SKM-1 treated with dmso at 0.1 percent for 144 hours (cell line): Measurements from ENCODE around the gene FCGR3A.
"Not testable (repeated sequence)": the region's sequence is repeated elsewhere in the genome, so short reads cannot be mapped to it uniquely, and the experiment has no call there.

ENCODE experiments used
- DNase-seq: peaks from one replicate; lab custom pipeline; 2025; ENCODE audit not compliant: unreplicated experiment; lab: John Stamatoyannopoulos, UW

FCGR3A gene

GRCh38 chr1:161556990-161557389 lies 7.4 kb upstream of the FCGR3A start:
- not testable (repeated sequence) for DNase-seq

- not testable (repeated sequence) for DNase-seq
Measured at GRCh38 chr1:161556143-161556542, 6.5 kb upstream of the FCGR3A start.

GRCh38 chr1:161554815-161555417 lies 5.3 kb upstream of the FCGR3A start:
- not testable (repeated sequence) for DNase-seq

- DNase-seq, result not testable (repeated sequence)
Measured at GRCh38 chr1:161554340-161554739, 4.7 kb upstream of the FCGR3A start.

GRCh38 chr1:161553631-161554030 lies 4.0 kb upstream of the FCGR3A start:
- DNase-seq, result not testable (repeated sequence)

DNA sequence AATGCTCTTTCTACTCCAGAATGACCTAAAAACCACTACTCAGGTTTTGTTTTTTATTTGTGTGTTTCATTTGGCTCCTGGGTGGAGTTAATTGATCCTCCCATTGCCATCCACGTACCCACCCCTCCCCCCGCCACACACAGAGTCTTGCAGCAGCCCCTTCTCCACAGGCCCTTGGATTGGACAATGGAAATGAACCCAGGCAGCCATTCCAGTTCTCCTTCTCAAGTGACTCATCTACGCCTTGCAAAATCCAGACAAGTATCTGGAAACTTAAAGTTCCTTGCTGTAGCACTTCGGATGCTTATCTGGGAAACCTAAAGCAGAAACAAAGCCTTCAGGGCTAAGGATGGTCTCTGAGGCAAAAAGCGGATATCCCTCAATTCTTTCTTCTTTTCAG lies 1.3 kb upstream of the FCGR3A start:
- not testable (repeated sequence) for DNase-seq

GRCh38 chr1:161548749-161549406 lies 740 bp downstream of the FCGR3A start:
- DNase-seq, result not testable (repeated sequence)

- not testable (repeated sequence) for DNase-seq
Measured at GRCh38 chr1:161547995-161548741, 1.4 kb downstream of the FCGR3A start.

DNA sequence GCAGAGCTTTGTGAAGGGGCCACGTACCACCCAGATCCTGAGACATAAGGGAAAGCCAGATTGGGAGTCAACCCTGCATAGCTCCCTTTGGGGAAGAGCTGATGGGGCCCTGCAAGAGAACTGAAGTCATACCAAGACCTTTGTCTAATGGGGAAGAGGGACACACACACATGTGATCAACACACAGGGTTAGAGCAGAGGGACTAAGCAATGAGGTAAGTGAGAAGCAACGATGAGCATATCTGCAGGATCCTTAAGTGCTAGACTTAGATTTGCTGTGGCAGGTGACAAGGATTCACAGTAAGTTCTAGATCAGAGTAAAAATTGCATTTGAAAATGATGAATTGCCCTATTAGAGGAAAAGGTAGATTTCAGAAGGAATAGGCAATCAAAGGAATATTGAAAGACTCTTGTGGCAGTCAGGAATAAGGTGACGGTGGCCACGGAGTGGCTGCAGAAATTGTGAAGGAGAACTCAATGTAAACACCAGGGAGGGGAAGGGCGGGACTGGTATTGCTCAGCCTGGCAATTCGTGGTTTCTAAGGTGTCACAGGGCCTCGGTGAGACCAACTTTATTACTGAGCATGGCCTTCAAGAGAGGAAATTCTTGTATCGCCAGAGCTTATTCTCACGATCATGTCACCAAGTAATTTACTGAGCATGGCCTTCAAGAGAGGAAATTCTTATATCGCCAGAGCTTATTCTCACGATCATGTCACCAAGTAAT lies 4.5 kb downstream of the FCGR3A start:
- not testable (repeated sequence) for DNase-seq

DNA sequence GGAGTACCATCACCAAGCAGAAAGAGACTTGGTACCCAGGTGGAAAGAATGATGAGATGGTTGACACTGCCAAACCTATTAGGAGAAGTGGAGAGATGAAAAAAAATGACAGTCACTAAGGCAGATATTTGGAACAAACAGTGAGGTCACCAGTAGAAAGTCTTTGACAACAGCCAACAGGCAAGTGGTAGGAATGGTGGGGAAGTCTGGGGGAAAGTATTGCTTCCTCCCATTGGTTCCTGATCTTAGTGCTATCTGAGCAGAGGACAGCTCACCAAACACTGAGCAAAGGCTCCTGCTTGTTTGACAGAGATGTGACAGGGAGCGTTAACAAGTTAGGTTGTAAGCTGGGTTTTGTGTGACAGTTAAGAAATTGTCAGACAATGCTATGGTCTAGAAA lies 6.5 kb downstream of the FCGR3A start:
- DNase-seq, result not testable (repeated sequence)

DNA sequence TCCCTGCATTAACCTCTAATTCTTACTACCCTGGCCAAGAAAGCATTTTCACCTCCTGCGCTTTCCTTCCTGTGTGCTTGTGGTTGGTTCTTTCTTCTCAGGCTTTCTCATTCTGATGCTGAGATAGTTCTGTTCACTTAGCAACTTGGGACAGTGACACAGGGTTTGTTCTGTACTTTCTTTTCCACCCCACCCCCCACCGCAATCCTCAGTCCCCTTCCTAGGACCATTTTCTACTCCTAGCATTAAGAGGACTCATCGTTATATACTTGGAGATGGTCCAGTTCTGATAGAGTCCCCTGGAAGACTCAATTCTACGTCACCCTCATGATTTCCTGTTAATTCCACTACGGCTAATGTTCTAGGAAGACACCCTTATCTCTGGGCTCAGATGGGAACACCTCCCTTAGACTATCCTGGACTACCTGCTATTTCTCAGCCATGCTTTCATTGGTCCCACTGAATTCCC lies 7.5 kb downstream of the FCGR3A start:
- not testable (repeated sequence) for DNase-seq

DNA sequence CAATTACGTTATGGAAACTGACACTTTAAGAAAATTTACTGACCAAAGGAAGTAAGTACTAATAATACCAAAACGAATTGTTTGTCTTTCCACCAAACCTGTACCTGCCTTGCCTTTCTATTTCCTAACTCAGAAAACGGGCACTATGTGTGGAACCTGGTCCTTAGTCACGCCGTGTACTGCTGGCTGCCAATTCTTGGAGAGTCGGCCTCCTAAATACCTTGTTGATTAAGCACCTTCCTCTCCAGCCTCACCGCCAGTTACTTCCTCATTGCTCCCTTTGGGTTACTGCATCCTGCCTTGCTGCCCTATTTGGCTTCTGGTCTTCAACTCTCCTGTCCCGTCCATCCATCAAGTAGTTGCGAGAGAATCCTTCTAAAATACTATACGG lies 9.1 kb downstream of the FCGR3A start:
- peak; percentile 72 for DNase-seq

DNA sequence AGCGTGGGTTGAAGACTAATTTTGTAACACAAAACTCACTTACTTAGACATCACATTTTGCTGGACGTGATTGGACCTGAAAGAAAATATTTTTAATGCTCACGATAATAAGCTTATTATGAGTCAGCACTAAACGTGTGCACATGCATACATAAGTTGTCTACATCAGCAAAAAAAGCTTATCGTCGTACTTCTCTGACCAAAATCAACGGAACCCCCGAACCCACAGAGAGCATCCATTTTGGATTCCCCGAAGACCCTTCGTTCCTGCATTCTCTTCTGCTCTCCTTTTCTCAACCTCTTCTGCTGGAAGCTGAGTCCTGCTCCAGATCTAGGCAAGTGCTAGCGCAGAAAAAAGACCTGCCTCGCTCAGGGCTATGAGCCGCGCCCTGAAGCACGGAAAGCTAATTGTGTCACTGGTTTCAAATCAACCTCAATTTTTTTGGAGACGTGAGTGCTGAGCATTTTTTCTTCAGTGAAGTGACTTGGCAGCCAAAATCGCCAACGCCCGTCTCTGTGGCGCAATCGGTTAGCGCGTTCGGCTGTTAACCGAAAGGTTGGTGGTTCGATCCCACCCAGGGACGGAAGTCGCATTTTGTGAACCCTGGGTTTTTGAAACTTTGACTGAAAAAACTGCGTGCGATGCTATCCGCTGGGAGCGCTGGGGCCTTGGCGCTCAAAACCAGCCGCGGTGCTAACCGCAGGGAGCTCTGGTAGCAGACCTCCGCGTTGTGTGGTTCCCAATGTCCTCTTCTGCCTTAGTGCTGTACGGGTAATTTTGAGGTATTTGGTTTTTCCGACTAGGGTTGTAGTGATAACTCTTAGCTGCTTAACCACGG lies 9.7 kb downstream of the FCGR3A start:
- DNase-seq, result peak; percentile 95

DNA sequence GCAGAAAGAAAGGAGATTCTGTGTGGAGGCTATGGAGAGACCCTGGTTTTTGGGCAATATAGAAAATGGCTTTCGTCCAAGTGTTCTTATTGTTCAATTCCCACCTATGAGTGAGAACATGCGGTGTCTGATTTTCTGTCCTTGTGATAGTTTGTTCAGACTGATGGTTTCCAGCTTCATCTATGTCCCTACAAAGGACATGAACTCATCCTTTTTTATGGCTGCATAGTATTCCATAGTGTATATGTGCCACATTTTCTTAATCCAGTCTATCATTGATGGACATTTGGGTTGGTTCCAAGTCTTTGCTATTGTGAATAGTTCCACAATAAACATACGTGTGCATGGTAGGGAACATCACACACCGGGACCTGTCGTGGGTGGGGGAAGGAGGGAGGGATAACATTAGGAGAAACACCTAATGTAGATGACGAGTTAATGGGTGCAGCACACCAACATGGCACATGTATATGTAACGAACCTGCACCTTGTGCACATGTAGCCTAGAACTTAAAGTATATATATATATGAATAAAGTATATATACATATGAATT lies 10.6 kb downstream of the FCGR3A start:
- DNase-seq, result not testable (repeated sequence)

DNA sequence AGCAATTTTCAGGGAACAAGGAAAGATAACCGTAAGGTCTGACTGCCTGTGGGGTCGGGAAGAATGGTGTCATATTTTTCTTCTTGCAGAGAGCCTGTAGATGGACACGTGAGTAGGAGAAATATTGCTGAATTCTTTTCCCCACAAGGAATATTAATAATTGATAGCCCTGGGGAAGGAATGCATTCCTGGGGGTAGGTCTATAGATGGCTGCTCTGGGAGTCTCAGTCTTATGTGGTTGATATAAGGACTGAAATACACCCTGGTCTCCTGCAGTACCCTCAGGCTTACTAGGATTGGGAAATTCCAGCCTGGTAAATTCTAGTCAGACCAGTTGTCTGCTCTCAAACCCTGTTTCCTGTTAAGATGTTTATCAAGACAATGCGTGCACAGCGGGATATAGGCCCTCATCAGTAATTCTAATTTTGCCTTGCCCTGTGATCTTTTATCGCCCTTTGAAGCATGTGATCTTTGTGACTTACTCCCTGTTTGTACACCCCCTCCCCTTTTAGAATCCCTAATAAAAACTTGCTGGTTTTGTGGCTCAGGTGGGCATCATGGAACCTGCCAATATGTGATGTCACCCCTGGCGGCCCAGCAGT lies 12.4 kb downstream of the FCGR3A start:
- not testable (repeated sequence) for DNase-seq

DNA sequence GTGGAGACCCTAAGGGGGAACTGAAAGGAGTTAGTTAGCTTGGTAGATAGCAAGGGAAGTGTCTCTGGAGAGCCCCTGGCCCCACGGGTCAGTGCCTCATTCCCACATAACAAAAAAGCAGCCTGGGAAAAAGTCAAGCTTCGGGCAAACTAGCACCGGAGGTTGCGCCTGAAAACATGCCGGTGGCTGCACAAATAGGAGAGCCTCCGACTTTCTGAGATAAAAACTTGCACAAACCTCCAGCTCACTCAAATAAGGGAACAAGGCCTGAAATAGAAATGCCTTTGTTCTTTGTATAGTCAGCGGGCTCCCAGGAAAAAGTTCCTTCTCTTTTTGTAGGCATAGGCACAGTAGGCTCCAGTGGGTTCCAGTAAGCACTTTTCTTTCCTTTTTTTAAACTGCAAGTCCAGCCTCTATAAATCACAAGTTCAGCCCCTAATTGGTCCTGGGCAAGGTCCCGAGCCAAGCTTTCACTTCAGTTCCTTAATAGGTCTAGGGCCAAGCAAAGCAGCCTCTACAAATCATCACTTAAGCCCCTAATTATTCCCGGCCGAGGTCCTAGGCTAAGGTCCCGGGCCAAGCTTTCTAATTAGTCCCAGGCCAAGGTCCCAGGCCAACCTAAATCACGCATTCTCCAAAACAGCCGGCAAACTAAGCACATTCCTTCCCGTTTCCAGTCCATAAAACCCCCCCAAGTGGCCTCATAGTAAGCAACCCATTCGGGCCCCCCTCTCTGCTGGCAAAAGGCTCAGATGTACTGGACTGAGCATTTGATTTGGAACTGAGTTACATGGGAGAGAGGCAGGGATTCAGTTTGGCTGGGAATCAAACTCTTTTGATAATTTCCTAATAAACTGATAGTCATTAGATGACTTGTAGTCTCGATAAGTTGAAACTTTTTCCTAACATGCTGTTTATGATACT lies 16.7 kb downstream of the FCGR3A start:
- DNase-seq, result peak; percentile 53

GRCh38 chr1:161531986-161532643 lies 17.5 kb downstream of the FCGR3A start:
- no peak for DNase-seq
